ELF-1 (cell line): ENCODE data around the gene FNDC5.

Source experiments
- DNase-seq: peaks from one replicate; pipeline ENCODE4 v3.0.0-alpha.2; 2016; ENCODE audit warnings: low read depth, low spot score

The FNDC5 gene

DNA sequence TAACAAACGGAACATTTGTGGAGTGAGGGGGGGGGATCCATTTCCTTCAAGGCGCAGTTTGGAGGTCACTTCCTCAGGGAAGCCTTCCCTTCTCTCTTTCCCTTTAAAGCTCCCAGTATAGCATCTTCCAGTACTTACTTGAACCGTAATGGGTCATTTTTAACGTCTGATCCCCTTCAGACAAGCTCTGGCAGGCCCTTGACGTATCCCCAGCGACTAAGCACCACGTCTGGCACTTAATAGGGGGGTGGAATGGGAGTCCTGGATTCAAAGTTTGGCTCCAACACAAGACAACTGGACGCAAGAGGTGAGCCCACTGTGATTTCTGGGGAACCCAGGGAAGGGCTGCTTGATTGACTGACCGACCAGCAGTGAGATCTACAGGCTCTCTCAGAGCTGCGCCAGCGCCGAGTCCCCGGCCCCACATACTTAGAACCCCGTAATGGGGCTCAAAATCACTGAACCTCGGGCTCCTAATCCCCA, 54.0 kb downstream of the FNDC5 start:
- no peak for DNase-seq

DNA sequence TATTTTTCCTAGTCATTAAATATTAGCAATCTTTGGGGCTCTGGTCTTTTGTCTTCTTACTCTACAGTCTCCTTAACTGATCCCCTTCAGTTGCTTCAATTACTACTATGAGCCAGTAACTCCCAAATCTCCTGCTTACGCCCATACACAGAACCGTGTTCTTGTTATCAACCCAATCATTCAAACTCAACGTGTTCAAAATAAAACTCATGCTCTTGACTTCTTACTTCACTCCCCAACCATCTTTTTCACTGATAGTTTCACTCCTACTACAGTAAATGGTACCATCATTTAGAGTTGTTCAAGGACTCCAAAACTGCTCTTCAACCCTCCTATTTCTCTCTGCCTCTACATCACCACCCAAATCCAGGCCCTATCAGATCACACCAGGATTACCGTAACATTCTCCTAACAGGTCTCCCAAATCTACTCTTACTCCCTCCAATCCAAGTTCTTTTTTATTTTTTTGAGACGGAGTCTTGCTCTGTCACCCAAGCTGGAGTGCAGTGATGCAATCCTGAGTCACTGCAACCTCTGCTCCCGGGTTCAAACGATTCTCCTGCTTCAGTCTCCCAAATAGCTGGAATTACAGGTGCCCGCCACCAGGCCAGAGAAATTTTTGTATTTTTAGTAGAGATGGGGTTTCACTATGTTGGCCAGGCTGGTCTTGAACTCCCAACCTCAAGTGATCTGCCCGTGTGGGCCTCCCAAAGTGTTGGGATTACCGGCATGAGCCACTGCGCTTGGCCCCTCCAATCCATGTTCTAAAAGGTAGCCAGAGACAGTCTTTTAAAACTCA, 56.6 kb downstream of the FNDC5 start:
- DNase-seq = peak; percentile 37
